Activated CD4-positive, alpha-beta T cell treated with anti-CD3 and anti-CD28 coated beads, Interleukin-2, Interleukin-4, amounts not matched to agents 100 ng/mL and 50 ng/mL, durations not matched to agents 16 hours and 8 hours (primary cell): ENCODE data around the gene SEC62.
A peak's percentile ranks its signal among the peaks of the same experiment; 100 is the strongest.
"Not testable (repeated sequence)": the region's sequence is repeated elsewhere in the genome, so short reads cannot be mapped to it uniquely, and the experiment has no call there.

Source experiments
- DNase-seq: peaks from one replicate; pipeline ENCODE4 v3.0.0-alpha.2; 2020; ENCODE audit warnings: low spot score

SEC62 gene

DNA sequence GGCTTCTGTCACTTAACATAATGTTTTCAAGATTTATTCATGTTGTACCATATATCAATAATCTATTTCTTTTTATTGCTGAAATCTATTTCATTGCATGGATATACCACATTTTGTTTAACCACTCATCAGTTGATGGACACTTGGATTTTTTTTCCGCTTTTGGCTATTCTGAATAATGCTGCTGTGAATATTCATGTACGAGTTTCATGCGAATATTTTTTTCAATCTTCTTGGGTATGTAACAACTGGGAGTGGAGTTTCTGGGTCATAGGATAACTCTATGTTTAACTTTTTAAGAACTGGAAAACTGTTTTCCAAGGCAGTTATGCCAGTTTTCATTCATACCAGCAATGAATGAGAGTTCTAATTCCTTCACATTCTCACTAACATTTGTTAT, 49.5 kb downstream of the SEC62 start:
- DNase-seq = no peak

DNA sequence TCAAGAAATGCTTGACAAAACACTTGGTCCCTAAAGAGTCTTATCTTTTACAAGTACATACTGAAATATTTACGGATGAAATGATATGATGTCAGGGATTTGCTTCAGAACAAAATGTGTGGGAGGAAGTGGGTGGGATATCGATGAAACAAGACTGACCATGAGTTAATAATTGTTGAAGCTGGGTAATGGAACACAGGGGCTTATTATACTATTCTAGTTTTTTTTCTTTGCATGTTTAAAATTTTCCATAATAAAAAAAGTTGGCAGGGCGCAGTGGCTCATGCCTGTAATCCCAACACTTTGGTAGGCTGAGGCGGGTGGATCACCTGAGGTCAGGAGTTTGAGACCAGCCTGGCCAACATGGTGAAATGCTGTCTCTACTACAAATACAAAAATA, 52.7 kb downstream of the SEC62 start:
- not testable (repeated sequence) for DNase-seq

DNA sequence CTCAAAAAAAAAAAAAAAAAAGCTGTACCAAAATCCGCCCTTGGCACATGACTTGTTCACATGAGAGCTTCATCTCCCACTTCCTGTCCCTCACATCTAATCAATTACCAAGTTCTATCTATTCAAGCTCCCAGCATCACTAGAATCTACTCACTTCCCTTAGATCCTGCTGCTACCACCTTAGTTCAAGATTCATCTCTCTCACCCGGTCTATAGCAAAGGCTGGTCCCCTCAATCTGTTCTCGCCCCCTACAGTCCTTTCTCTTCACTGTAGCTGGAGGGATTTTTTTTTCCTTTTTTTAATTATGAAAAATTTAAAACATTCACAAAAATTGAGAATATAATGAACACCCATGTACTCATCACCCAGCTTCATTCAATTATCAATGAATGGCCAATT, 54.5 kb downstream of the SEC62 start:
- DNase-seq = no peak

DNA sequence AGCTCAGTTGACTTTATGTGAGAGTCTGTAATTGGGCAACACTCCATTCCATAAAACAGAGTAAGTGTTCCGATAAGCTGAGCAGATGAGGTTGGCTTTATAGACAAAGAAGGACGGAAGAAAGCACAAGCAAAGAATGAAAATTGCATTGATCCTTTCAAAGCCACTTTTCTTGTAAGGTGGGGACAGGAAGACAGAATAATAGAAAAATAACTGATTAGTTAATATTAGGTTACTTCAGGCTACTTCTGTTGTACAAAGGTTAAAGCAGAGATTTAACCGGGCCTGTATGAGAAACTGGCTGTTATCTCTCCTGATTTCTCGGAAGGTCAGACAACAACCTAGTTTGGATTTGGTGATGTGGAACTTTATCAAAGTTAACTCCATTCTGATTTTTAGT, 55.7 kb downstream of the SEC62 start:
- no peak for DNase-seq

DNA sequence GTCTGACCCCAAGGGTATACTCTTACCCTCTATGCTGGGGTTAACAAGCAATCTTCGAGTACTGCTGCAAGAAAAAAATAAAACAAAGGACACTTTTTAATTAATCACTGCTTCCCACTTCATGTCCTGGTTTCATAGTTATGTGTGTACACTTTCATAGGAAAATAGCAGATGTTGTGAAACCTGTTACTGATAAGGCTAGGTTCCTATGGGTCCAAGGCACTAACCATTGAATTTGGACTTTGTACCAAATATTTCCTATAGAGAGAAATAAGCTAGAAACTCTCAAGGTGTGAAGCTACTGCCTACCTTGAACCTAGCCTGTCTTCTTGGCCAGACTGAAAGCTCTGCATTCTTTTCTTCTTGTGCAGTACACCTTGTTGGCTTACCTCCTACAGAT, 56.6 kb downstream of the SEC62 start:
- no peak for DNase-seq

DNA sequence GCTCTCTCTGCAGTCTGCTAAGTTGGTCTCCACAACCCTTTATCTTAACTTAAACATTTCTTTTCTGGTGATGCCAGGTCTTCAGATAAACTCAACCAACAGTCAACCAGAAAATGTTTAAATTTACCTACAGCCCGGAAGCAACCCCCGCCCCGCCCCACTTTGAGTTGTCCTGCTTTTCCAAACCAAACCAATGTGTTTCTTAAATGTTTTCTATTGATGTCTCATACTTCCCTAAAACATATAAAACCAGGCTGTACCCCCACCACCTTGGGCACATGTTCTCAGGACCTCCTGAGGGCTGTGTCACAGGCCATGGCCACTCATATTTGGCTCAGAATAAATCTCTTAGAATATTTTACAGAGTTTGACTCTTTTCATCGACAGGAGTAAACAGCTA, 58.0 kb downstream of the SEC62 start:
- no peak for DNase-seq

DNA sequence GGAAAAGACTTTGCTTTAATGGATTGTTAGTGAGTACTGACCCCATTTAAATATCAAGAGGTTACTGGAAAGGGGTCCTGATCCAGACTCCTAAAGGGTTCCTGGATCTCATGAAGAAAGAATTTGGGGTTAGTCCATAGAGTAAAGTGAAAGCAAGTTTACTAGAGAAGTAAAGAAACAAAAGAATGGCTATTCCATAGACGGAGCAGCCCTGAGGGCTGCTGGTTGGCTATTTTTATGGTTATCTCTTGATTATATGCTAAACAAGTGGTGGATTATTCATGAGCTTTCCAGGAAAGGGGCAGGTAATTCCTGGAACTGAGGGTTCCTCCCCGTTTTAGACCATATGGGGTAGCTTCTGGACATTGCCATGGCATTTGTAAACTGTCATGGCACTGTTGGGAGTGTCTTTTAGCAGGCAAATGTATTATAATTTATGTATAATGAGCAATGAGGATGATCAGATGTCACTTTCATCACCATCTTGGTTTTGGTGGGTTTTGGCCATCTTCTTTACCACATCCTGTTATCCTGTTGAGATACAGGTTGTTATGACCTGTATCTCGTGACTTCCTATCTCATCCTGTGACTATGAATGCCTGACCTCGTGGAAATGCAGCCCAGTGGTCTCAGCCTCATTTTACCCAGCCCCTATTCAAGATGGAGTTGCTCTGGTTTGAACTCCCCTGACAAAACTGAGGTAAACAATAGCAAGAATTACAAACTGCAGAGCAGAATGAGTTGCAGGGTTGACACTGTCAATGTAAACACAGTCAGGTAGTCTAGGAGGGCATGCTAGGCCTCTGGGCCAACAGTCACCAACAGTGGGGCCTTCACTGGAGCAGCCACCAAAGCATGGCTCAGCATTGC, 60.9 kb downstream of the SEC62 start:
- DNase-seq = peak; percentile 32

DNA sequence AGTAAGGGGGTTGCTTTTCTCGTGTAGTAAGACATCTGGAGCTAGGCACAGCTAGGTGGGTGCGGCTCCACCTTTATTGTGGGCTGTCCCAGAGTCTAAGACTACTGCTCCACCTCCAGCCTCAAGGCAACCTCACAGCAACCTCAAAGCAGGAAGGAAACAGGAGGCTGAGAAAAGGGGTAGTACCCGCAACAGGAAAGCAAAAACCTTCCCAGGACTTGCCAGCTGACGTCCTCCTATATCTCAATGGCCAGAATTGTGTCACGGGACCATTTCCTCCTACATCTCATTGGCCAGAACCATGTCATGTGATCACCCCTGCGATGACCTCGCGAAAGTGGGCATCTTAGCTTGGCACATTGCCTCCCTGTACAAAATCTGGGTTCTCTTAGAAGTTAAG, 66.9 kb downstream of the SEC62 start:
- no peak for DNase-seq

DNA sequence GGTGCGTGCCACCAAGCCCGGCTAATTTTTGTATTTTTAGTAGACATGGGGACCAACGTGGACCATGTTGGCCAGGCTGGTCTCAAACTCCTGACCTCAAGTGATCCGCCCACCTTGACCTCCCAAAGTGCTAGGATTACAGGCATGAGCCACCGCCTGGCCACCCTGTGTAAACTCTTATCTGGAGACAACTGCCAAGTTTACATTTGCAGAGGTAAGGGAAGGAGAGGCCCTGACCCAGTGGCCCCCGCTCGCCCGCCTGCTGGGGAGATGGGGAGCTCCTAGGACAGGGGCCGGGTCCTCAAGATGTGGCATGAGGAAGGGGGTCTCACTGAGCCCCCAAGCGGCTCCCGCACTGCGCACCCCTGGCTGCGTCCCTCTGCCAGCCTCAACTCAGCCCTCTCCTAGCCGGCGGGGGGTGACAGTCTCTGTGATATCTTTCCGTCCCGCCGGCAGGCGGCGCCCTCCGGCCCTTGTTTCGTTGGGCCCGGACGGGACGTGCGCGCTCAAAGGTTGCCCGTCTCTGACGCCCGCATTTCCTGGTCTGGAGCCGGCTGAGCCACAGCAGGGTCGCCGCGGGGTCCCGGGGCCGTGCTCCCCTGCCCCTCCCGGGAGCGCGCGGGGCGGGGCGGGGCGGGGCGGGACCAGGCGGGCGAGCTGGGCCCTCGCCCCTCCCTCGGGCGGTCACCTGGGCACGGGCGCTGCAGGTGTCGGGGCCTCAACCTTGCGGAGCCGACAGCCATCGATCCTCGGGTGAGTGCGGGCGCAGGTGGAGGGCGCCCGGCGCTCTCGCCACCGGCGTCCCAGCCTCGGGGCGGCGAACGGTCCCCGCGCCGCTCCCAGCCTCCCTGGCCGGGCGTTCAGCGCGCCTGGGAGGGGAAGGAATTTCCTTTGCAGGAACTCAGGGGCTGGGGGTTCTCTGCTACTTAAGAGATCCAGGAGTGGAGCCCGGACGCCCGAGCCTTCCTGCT, 71.1 kb downstream of the SEC62 start, which contains the start of gene GPR160:
GPR160 (plus strand) TSS at position 533 of the 971 bp plus-strand sequence. CDS start 45,978 bp downstream, outside the sequence.
- DNase-seq = peak; percentile 85

DNA sequence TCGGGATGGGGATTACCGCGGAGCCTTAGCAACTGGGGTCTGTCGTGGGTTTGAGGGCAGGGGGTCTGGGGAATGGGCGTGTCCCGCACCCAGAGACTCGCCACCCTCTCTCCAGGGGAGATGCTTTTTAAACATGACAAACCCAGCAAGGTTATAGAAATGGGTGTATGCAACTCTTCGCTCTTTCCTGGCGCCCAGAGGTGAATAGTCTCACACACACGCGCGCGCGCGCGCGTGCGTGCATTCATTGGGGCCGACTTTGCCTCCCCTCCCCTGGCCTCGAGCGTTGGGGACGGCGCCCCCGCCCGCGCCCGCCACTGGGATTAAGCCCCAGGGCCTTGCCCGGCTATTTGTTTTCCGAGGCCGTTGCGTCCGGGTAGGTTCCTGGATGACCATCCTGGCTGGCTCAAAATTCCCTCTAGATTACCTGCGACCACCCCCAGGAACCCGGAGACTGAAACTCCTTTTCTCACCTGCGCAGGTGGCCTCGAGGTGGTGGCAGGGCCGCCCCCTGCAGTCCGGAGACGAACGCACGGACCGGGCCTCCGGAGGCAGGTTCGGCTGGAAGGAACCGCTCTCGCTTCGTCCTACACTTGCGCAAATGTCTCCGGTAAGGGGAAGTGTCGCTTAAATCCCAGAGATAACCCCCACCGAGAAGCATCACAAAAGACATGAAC, 72.0 kb downstream of the SEC62 start:
- no peak for DNase-seq

DNA sequence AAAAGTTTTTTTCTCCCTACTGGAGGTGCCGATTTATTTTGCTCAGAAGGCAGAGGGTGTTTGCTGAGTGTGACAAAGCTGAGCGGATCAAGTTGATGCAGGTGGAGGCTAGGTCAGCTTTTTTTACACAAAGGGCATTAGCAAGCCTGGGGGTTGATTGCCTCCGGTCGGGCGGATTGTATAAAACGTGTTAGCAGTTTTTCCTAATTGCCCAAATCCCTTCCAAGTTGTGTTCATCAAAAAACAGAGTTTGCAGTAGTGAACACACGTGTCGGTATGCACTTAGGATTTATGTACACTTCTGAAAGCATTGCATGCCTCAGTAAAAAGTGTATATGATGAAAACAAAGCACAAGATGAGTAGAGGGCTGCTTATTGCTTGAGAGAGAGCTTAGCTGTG, 73.8 kb downstream of the SEC62 start:
- no peak for DNase-seq

DNA sequence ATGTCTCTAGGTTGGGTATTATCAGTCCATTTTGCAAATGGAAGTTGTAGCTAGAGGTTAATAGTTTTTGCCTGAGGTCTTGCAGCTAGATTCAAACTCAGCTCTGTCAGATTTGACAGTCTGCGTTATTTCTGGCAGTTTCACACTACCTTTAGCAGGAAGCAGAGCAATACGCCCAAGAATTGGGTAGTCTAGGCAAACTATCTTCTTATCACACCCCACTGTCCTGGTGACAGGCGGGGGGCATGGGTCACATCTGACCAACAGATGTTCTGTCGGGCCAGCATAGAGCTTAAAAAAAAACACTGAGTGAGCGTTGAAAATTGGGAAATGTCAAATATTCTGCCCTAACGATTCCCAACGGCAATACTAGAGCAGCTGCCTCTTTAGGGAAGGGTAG, 76.9 kb downstream of the SEC62 start:
- no peak for DNase-seq

DNA sequence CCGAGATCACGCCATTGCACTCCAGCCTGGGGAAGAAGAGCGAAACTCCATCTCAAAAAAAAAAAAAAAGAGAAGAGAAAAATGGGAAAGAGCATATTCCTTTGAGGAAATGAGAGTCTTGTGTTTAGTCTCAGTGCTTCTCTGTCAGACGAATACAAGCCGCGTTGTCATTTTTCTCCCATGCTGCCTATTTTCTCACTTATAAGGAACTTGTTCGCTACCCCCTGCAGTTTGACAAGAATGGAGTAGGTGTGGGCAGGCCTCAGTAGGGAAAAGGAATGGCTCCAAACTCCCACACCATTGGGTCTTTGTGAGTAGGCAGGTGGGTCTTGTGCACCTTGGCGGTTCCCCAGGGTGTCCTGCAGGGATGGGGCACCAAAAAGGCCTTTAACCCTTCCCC, 77.7 kb downstream of the SEC62 start:
- DNase-seq = no peak

DNA sequence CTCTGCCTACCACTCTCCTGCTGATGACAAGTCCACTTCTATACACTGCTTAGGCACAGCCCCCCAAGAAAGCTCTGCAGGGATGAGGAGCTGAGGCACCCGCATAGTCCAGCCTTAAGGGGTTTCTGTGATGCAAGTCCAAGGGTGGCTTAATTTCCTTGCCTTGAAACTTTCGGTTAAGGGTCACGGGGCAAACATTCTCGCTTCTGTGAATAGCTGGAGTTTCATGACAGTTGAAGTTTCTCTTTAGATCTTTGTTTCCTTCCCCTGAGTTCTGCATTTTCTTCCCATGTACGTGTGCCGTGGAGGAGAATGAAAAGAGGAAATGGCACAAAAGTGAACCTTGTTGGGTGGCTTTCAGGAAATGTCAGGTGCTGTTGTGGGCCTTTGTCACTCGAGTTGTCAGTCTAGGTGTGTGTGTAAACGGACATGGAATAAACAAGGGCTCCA, 78.2 kb downstream of the SEC62 start:
- DNase-seq = no peak

DNA sequence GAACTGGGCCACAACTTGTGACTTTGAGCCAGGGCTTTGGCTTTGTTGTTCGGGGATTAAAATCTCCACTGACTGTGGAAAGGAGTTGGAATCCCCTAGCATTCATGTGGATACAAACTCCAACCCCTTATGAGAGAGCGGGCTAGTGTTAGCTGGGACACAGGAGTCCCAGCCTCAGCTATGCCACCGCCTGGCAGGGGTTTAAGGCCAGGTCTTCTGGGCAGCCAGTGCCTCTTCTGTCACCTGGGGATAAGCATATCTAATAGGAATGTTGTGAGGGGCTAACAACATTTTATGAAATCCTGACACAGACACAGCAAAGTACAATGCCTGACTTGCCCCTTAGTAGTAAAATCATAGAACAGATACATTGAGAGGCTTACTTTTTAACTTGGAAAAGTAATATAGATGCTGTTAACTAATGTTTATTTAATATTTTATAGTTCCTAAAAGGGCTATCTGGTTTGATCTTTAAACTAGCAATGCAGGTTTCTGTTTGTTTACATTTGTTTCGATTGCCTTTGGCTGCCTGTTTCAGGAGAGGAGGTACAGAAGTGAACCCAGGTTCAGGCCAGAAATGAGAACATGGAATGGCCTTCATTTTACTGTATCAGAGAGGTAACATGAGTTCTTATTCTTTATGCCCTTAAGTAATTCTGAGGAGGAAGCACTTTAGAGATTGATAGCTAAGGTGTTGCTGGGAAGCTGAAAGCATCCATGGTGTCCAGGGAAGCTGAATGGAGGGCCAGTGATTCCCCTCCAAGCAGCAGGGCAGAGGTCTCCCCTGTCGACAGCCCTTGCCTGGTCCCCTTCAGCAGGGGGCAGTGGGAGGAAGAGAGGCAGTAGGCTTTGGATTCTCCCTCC, 79.9 kb downstream of the SEC62 start:
- DNase-seq = no peak

DNA sequence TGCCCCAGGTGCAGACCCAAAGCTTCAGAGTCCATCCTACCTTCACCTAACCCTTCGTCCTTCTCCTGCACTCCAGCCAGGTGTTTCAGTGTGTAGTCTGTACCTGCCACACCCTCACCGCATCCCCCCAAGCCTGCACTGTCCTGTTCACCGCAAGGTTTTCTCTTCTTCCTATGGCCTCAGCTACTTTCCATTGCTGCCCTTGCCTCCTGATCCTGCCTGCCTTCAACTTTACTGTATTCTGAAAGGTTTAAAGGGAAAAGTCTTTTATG, 80.5 kb downstream of the SEC62 start:
- DNase-seq = no peak
